WERI-Rb-1 (cell line): ENCODE data around the gene DPEP3.

ENCODE experiments used
- DNase-seq: peaks from one replicate; pipeline ENCODE4 v3.0.0-alpha.2; 2020
- H3K27ac ChIP-seq: fragments of 250-450 bp; sonication (Bioruptor Pico); 2 replicates; pipeline ENCODE4 v1.5.1; 2020; ENCODE audit warnings: mild to moderate bottlenecking, moderate library complexity
- H3K27me3 ChIP-seq: fragments of 250-450 bp; sonication (Bioruptor Pico); 2 replicates; pipeline ENCODE4 v1.5.1; 2021; ENCODE audit warnings: mild to moderate bottlenecking, low read depth, moderate library complexity; ENCODE audit not compliant: insufficient read depth, severe bottlenecking
- H3K36me3 ChIP-seq: fragments of 250-450 bp; sonication (Bioruptor Pico); 2 replicates; pipeline ENCODE4 v1.5.1; 2020; ENCODE audit warnings: mild to moderate bottlenecking, moderate library complexity
- H3K4me3 ChIP-seq: 2 replicates; pipeline ENCODE4 v1.5.1; 2011; ENCODE audit warnings: low read depth, mild to moderate bottlenecking, control low read depth, low read length
- H3K9me3 ChIP-seq: fragments of 250-450 bp; sonication (Bioruptor Pico); 2 replicates; pipeline ENCODE4 v1.5.1; 2021; ENCODE audit warnings: mild to moderate bottlenecking, moderate library complexity; ENCODE audit not compliant: severe bottlenecking
- TF ChIP-seq, protein P1 (sequence below): IDR thresholded peaks from 2 replicates; pipeline ENCODE4 v1.5.1; 2011; ENCODE audit warnings: low read depth, mild to moderate bottlenecking, control low read depth, inconsistent platforms, low read length

DPEP3 gene

GRCh38 chr16:67989322-67990017, 9.2 kb upstream of the DPEP3 start:
- Histone ChIP-seq H3K27ac (no peak overlapping the region), H3K27me3 (no peaks in the 10 kb centered on the region), H3K9me3 (no peaks in the 10 kb centered on the region), H3K36me3 (no peaks in the 10 kb centered on the region), H3K4me3 (no peak overlapping the region)
- TF ChIP-seq, protein P1, sequence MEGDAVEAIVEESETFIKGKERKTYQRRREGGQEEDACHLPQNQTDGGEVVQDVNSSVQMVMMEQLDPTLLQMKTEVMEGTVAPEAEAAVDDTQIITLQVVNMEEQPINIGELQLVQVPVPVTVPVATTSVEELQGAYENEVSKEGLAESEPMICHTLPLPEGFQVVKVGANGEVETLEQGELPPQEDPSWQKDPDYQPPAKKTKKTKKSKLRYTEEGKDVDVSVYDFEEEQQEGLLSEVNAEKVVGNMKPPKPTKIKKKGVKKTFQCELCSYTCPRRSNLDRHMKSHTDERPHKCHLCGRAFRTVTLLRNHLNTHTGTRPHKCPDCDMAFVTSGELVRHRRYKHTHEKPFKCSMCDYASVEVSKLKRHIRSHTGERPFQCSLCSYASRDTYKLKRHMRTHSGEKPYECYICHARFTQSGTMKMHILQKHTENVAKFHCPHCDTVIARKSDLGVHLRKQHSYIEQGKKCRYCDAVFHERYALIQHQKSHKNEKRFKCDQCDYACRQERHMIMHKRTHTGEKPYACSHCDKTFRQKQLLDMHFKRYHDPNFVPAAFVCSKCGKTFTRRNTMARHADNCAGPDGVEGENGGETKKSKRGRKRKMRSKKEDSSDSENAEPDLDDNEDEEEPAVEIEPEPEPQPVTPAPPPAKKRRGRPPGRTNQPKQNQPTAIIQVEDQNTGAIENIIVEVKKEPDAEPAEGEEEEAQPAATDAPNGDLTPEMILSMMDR: no peak
- no peak for DNase-seq

DNA sequence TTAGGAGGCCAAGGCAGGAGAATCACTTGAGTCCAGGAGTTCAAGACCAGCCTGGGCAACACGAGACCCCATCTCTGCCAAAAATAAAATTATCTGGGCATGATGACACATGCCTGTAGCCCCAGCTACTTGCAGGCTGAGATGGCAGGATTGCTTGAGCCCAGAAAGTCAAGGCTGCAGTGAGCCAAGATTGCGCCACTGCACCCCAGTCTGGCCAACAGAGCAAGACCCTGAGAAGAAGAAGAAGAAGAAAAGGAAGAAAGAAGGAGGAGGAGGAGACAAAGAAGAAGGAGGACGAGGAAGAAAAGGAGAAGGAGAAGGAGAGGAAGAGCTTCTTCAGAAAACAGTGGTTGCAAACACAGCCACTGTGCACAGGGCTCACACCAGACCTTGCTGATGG, 8.4 kb upstream of the DPEP3 start:
- DNase-seq: no peak
- Histone ChIP-seq H3K4me3 (no peak overlapping the region), H3K27me3 (no peaks in the 10 kb centered on the region), H3K27ac (no peak overlapping the region), H3K36me3 (no peaks in the 10 kb centered on the region), H3K9me3 (no peaks in the 10 kb centered on the region)
- TF ChIP-seq, protein P1: no peak

DNA sequence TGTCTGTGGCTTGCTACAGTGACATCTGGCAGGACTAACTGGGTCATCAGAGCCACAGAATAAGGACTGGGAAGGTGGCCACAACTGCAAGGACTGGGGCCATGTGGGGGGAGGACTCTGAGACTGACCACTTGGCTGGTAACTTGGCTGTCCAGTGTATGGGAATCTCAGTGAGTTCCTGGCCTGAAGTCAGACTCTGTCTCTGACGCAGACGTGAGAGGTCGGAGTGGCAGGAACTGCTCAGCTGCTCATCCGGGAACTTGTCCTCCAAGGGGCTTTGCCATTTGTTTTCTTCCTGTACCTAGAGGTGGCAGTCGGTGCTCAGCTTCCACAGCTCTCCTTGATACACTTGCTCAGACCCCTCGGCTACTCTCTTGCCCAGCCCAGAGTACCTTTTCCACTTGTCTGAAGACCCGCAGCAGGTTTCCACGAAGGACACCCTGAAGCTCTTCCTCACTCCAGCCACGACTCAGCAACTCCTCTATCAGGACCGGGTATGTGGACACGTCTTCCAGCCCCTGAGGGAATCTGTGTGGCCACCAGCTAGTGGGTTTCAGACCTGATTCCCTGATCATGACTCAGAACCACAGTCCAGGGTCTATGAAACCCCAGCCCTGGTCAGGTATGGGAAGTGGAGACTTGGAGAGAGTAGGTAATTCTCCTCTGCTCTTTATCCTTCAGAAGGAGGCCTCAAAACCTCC, 7.3 kb upstream of the DPEP3 start:
- H3K9me3 ChIP-seq: no peaks in the 10 kb centered on the region
- H3K27ac ChIP-seq: no peak overlapping the region
- H3K27me3 ChIP-seq: no peaks in the 10 kb centered on the region
- H3K4me3 ChIP-seq: no peak overlapping the region
- no peaks in the 10 kb centered on the region for H3K36me3 ChIP-seq
- TF ChIP-seq, protein P1: no peak
- DNase-seq: no peak

DNA sequence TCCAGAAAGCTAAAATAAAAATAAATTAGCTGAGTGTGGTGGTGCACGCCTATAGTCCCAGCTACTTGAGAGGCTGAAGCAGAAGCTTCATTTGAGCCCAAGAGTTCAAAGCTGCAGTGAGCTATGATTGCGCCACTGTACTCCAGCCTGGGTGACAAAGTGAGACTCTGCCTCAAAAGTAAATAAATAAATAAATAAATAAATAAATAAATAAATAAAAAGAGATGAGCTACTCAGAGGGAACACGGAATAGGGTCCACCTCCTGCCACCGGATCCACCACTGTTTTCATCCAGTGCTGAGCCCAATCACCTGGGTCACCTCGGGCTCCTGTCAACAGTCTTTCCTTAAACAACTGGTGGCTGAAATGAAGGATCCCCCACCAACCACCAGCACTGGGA, 6.7 kb upstream of the DPEP3 start:
- no peaks in the 10 kb centered on the region for H3K27me3 ChIP-seq
- no peak for DNase-seq

GRCh38 chr16:67982011-67982696, 1.9 kb upstream of the DPEP3 start:
- H3K36me3 ChIP-seq: no peaks in the 10 kb centered on the region
- H3K27me3 ChIP-seq: no peaks in the 10 kb centered on the region
- no peaks in the 10 kb centered on the region for H3K9me3 ChIP-seq
- TF ChIP-seq, protein P1: no peak
- no peak for DNase-seq
- no peak overlapping the region for H3K27ac ChIP-seq
- H3K4me3 ChIP-seq: no peak overlapping the region

More for the DNA sequence above, 6.7 kb upstream of the DPEP3 start:
- Histone ChIP-seq H3K36me3 (no peaks in the 10 kb centered on the region), H3K27ac (no peak overlapping the region), H3K9me3 (no peaks in the 10 kb centered on the region), H3K4me3 (no peak overlapping the region)
- TF ChIP-seq, protein P1: no peak
